GM12864 (cell line): ENCODE results near the gene DCAF4L1.
A peak's percentile ranks its signal among the peaks of the same experiment; 100 is the strongest.

Experiments used
- DNase-seq: peaks from one replicate; pipeline ENCODE4 v3.0.0-alpha.2; 2011; ENCODE audit warnings: low read depth
- H3K4me3 ChIP-seq: 2 replicates; pipeline ENCODE4 v1.5.1; 2011; ENCODE audit warnings: mild to moderate bottlenecking, low read depth, low read length, control low read depth
- TF ChIP-seq, protein P1 (sequence below): IDR thresholded peaks from 2 replicates; pipeline ENCODE4 v1.5.1; 2011; ENCODE audit warnings: low read depth, mild to moderate bottlenecking, moderate library complexity, low read length, control low read depth, inconsistent platforms; ENCODE audit errors: missing control alignments

The DCAF4L1 gene

DNA sequence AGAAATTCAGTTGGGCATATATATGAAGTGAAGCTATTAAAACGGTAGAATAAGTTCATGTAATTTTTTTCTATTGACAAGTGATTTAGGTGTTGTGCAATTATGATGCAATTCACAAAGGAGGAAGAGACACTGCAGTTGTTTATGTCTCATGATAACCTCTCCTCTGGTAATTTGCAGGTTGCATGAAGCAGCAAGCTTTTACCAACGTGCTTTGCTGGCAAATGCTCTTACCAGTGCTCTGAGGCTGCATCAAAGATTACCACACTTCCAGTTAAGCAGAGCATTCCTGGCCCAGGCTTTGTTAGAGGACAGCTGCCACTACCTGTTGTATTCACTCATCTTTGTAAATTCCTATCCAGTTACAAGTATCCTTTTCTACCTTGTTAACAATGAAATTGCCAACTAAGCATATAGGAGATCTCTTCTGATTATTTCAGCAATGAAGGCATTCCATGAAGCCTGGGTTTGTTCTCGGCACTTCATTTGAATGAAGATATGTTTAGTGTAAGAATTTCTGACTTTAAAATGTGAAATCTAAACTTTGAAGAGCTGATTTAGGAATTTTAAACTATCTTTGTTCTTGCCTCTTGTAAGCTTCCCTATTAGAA is 42.4 kb upstream of the DCAF4L1 start:
- H3K4me3 ChIP-seq = no peak overlapping the region
- no peak for DNase-seq
- TF ChIP-seq, protein P1, sequence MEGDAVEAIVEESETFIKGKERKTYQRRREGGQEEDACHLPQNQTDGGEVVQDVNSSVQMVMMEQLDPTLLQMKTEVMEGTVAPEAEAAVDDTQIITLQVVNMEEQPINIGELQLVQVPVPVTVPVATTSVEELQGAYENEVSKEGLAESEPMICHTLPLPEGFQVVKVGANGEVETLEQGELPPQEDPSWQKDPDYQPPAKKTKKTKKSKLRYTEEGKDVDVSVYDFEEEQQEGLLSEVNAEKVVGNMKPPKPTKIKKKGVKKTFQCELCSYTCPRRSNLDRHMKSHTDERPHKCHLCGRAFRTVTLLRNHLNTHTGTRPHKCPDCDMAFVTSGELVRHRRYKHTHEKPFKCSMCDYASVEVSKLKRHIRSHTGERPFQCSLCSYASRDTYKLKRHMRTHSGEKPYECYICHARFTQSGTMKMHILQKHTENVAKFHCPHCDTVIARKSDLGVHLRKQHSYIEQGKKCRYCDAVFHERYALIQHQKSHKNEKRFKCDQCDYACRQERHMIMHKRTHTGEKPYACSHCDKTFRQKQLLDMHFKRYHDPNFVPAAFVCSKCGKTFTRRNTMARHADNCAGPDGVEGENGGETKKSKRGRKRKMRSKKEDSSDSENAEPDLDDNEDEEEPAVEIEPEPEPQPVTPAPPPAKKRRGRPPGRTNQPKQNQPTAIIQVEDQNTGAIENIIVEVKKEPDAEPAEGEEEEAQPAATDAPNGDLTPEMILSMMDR = no peak

DNA sequence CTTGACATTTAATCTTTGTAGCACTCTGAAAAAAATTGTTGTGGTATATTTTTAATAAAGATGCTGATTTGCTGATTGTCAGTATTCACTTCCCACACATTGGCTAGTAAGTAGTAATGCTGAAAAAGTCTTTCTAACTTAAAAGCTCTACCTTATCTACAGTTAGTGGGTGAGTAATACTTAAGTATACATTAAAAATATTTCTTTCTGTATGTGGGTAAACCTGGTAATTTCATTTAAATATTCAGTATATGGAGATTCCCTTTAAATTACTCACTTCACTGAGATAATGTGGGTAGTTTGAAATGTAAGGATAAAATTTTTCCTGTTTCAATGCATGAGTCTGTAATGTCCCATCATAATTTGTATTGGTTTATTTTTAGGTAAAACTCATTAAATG is 40.7 kb upstream of the DCAF4L1 start:
- no peak overlapping the region for H3K4me3 ChIP-seq
- DNase-seq = no peak
- TF ChIP-seq, protein P1 = no peak

DNA sequence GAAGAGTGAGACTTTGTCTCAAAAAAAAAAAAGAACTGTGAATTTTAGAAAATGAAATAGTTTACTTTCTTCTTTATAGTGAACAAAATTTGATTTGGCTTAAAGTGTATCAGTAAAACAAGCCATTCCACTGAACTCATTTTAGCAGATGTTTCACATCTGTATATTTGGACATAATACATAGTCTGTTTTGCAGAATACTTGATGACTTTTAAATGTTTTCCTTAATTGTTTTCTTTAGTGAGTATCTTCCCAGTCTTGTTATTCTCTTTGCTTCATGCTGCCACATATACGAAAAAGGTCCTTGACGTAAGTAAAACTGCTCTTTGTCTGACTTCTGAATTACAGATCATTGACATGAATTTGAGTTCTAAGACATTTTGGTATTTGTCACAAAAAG is 38.0 kb upstream of the DCAF4L1 start:
- no peak for DNase-seq
- no peak overlapping the region for H3K4me3 ChIP-seq
- TF ChIP-seq, protein P1 = no peak

DNA sequence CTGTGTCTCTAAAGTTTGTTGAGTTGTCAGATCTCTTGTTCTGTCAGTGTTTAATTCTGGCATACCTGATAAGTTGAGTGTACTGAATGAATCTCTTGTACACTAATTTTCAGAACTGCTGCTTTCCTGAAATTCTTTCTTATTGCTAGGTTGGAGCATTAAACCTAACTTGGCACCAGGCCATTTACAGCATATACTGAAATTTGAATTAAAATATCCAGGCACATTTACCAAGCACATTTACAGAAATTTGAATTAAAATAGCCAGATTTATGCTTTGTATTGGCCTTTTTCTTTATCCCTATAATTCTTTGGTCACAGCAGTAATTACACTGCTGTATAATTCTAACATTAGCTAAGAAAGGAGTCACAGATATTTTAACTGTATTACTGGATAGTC is 37.5 kb upstream of the DCAF4L1 start:
- TF ChIP-seq, protein P1 = no peak
- H3K4me3 ChIP-seq = no peak overlapping the region
- no peak for DNase-seq

DNA sequence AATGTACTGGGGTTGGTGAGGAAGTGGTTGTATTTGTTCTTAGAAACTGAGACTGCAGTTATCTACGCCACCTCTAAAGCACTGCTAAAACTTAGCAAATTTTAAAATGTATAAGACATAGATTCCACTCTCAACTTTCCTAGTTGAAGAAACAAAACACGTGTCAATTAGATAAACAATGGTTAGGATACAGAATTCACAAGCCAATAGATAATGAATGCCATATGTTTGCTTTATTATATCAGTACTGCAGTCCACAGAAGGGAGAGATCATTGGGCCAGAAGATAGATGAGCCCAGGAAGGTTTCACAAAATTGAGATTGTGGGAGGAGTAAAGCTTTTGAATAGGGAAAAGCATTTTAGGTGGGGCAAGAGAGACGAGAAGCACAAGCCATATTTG is 32.0 kb upstream of the DCAF4L1 start:
- H3K4me3 ChIP-seq = no peak overlapping the region
- DNase-seq = no peak
- TF ChIP-seq, protein P1 = no peak

DNA sequence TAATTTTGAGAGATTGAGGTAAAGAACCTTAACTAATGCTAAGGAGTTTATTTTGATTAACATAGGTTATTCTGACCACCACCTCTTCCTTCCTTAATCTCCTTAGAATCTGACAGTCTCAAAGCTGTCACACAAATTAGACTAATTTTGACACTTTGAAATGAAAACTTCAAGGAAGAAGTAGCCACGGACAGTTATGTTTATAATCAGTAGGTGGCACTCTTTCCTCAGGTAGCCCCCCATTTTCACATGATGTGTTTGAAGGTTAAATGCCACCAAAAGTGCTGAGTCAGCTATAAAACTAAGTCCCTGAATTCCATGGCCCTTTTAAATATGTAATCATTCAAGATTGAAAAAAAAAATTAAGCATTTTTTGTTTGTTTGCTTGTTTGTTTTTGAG is 23.9 kb upstream of the DCAF4L1 start:
- peak; percentile 5 for DNase-seq
- TF ChIP-seq, protein P1 = peak; percentile 46
- no peak overlapping the region for H3K4me3 ChIP-seq

DNA sequence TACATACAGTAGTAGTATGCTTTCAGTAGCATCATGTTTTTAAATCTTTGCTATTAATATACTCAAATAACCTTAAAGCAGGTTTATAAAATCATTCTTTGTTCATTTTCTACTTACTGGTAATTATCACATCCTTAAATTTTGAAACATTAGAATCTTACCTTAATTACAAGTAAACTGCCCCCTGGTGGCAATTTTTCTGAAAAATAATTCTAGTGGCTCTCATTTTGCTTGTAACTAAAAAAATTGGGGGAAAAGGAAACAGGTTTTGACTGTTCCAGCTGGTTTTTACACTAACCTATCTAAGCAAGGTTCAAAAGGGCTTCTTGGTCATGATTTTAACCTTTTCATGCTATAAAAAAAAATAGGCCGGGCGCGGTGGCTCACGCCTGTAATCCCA is 18.5 kb upstream of the DCAF4L1 start:
- no peak overlapping the region for H3K4me3 ChIP-seq
- TF ChIP-seq, protein P1 = peak; percentile 21
- DNase-seq = no peak
